Stimulated activated naive CD8-positive, alpha-beta T cell treated with anti-CD3 and anti-CD28 coated beads, Interleukin-15, Interleukin-2, amounts not matched to agents 100 U/mL and 50 U/mL, for 24 hours (primary cell): ENCODE data around the gene CDKL5.
"Not testable (repeated sequence)": the region's sequence is repeated elsewhere in the genome, so short reads cannot be mapped to it uniquely, and the experiment has no call there.

Experiments used
- ATAC-seq: fragments of 150-1000 bp; cut with Tn5 transposase; one replicate; pipeline ENCODE4 v1.10.0; 2021
- DNase-seq: peaks from one replicate; pipeline ENCODE4 v3.0.0; 2021

Gene CDKL5

DNA sequence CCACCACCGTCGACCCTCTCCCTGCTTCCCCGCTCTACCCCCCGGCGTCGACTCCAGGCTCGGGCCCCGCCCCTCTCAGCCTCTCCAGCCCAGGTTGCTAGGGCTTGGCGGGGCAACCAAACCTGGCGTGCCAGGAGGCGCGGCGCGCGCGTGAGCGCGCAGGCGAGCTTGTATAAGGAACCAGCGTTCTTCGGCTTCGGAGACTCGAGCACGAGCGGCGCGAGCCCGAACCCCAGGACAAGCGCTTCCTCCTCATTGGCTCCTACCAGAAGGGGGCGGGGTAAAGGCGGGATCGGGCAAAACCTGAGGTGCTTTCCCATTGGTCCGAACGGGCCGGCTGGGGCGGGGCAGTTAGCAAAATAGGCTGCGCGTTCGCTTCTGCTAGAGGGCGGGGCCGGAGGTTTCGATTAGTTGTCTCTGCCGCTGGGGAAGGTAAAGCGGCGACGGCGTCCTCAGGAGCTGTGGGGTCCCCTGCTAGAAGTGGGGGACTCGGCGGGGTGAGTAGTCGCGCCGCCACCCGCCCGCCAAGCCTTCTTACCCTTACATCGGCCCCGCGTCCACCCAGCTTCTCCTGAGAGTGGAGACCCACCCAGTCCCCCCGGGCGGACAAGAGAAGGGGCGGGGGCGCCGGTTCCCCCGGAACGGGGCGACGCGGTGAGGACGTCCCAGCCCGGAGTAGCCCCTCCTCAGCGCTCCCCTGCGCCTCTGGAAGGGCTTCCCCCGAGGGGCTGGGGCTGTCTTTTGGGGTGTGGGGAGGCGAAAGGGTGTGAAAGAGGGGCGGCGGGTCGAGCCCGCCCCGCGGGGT is at the start of gene CDKL5:
Gene CDKL5, plus strand, starts transcription at position 410 of the 805 bp plus-strand sequence. CDS start 81,489 bp downstream, outside the sequence.
- DNase-seq (peak; percentile 92), ATAC-seq (peak; percentile 95)

DNA sequence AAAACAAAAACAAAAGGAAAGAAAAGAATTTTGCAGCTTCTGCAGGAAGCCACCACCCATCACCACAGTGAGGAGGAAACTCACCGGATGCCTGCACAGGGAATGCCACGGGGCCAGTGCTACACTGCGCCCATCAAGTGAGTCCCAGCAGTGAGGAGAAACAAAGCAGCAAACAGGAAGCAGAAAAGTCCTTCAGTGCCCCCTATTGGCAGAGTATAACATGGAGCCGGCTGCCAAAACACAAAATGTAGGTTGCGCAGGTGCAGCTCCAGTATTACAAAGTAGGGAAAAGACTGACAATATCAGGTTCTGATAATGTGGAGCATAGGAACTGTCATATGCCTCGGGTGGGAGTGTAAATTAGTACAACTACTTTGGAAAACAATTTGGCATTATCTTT is 47.6 kb upstream of the CDKL5 start:
- peak; percentile 12 for DNase-seq

DNA sequence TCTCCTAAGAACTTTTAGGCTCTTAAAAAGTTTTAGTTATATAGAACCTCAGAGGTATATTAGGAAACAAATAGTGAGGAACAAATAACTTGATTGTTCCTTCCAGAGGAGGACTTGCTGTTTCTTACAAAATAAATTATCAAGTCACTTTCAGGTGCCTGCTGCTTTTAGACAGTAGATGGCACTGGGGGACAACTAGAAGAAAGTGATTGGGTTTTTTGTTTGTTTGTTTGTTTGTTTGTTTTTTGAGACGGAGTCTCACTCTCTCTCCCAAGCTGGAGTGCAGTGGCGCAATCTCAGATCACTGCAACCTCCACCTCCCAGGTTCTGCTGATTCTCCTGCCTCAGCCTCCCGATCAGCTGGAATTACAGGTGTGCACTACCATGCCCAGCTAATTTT is 35.4 kb upstream of the CDKL5 start:
- ATAC-seq (no peak), DNase-seq (no peak)

More for the DNA sequence above, 47.6 kb upstream of the CDKL5 start:
- ATAC-seq = peak; percentile 55

DNA sequence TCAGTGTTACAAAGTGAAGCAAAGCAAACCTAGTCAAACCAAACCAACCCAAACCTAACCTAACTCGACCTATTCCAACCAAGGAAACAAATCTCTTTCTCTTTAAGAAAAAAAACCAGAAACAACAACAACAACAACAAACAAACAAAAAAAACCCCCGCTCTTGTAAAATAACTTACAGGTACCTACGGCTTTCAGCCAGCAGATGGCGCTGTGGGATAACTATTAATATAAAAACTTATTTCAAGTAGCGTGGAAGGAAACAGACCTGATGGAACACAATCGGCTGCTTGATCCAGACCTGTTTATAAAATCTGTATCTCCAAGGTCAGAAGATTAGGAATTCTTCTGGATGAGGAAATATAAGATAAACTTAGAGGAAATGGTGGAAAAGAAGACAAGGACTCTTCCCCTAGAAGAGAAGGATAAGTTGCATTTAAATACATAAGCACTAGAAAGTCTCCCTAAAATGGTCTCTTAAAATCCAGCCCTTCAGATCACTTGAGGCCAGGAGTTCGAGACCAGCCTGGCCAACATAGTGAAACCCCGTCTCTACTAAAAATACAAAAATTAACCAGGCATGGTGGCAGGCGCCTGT is 34.4 kb upstream of the CDKL5 start:
- ATAC-seq = no peak
- DNase-seq = peak; percentile 41

DNA sequence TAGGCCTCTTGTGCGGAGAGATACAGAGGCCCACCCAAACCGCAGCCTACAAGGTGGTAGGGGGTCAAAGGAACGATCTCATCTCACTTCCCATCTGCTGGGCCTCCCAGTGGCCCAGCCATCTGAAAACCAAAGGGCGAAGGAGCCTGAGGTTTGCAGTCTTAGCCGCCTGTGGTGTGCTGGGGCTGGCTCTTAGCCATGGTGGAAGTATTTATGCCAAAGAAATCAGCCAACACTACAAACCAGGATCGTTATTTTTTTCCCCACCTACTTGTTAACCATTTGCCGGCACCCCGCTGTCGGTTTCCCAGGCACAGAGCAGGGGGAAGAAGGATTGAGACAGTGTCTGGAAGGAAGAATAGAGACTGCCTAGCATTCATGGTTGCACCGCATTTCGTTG is 30.9 kb upstream of the CDKL5 start:
- DNase-seq = no peak
- no peak for ATAC-seq

DNA sequence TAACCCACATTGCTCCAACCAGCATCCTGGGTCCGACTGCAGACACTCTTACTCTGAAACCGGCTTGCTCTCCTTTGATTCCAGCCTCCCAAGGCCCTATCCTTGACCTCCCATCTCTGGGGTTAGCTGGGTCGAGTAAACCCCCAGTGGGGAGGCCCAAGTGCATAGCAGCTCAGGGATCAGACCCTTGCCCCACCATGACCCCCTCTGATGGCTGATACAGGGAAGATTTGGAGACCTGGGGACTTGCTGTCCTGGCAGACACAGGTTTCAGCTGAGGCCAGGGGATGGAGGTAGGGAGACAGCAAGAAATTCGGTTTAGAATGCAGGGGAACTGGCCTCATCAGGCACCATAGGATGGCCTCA is 23.6 kb upstream of the CDKL5 start:
- DNase-seq (no peak), ATAC-seq (no peak)

DNA sequence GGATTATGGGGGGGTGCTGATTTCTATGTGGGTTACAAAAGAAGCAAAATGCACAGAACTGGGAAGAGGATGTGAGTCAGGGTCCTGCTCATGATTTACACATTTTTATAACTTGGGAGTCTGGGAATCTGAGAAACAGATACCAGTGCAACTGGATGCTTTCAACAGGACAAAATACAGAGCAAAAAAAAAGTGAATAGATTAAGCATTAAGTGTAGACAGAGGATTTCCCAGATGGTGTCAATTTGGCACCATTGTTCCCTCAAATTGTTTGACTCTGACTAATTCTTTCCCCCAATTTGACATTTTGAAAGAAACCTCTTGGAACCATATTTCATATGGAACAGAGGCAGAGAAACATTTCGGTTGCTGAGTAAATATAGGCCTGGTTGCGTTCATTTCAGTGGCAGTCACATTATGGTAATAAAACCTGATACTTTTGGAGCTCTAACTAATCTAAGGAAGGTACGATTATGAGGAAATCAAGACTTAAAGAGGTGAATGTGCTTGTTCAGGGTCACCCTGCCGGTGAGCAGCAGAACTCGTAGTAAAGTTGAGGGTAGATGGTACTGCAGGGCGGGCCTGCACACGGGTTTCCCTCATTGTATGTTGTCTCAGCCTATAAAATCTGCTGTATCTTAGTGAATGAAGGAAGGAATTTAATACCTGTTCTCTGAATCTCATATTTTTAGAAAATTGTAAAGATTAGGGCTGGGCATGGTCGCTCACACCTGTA is 18.7 kb upstream of the CDKL5 start:
- ATAC-seq (no peak), DNase-seq (no peak)

DNA sequence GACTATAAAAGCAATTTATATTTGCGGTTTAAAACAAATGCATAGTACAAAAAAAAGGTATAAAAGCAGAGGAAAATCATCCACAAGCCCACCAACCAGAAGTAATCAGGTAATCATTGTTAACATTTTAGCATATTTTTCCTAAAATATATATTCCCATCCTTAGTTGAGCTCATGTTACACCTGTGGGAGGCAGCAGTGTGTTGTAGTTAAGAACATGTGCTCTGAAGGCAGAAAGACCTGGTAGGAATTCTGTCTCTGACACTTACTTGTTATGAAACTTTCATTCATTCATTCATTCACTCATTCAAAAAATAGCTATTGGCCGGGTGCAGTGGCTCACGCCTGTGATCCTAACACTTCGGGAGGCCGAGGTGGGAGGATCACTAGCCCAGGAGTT is 15.4 kb upstream of the CDKL5 start:
- DNase-seq = no peak
- no peak for ATAC-seq

DNA sequence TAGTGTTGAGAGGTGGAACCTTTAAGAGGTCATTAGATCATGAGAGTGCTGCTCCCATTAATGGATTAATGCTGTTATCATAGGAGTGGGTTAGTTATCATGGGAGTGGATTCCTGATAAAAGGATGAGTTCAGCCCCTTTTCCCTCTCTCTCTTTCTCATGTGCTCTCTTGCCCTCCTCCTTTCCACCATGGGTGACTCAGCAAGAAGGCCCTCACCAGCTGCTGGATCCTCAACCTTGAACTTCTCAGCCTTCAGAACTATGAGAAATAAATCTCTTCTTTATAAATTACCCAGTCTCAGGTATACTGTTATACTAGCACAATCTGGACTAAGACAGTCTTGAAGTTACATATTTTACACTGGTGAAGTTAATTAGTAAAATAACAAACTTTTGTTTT is 10.0 kb upstream of the CDKL5 start:
- ATAC-seq (no peak), DNase-seq (no peak)

DNA sequence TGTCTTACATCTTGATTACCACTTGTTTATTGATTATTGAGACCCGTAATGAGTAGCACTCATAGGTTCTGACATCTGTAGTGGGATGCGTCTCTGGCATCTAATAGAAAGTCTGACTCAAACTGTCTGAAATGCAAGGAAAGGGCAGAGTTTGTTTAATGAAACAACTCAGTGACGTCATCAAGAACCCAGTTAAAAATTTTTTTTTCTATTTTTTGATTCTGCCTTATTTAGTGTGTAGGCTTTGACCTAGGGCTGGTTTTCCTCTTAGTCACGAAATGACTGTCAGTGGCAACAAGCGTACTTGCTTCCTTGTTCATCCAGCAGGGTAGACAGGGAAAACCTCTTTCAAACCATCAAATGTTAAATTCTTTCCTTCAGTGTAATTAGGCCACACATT is 3.1 kb upstream of the CDKL5 start:
- no peak for DNase-seq

DNA sequence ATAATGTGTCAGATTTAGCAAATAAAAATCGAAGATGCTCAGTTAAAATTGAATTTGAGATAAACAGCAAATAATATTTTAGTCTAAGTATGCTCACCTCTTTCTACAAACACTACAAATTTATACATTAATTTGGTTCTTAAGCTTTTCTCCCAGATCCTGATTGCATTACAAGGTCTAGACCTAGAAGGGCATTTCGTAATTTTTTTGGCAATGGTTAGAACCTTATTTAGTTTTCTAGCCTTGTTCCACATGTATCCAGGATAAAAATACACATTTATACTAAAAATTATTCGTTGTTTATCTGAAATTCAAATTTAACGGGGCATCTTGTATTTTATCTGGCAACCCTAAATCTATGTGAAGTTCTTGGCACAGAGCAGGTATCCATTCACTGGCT is 2.5 kb upstream of the CDKL5 start:
- ATAC-seq (no peak), DNase-seq (no peak)

More for the DNA sequence above, 3.1 kb upstream of the CDKL5 start:
- no peak for ATAC-seq

DNA sequence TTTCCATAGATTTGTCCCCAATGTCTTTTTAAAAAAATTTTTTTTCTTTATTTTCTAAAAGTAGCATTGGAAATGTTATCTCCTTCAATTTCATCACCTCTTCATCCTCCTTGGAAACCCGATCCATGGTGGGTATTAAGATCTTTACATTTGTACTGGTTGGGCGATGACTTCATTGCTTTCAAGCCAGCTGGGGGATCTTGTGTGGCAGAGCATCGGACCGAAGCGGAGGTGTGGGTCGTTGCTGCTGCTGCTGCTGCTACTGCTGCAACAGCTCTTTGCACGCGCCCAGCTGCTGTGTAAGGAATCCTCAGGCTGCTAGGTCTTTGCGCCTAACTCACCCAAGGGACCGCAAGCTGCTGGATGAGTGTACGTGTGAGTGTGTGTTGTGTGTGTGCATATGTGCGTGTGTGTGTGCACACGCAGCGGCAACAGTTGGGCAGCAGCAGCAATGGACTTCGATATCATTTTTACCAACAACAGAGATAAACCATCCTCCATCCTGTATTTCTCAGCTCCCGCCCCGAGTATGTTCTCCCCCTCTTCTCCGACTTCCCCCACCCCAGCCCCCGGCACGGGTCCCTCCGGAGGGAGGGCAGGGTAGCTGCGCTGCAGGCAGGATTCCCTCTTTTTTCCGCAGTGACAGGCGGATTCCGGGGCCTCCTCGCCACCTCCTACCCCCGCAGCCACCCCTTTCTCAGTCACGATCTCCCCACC is 768 bp upstream of the CDKL5 start:
- DNase-seq (peak; percentile 19), ATAC-seq (no peak)

DNA sequence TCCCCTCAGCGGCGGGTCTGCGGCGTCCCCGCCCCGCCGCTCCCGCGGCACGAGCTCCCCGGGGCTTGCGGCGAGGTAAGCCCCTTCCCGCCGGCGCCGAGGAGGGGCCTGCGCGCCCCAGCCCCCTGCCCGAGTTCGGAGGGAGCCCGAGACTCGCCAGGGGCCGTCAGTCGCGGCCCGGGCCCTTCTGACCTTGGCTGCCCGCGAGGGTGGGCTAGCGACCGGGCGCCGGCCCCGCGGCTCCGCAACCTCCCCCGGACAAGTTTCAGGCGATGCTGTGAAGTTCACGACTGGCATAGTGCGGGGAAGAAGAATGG is 554 bp downstream of the CDKL5 start:
- DNase-seq (peak; percentile 3), ATAC-seq (no peak)

DNA sequence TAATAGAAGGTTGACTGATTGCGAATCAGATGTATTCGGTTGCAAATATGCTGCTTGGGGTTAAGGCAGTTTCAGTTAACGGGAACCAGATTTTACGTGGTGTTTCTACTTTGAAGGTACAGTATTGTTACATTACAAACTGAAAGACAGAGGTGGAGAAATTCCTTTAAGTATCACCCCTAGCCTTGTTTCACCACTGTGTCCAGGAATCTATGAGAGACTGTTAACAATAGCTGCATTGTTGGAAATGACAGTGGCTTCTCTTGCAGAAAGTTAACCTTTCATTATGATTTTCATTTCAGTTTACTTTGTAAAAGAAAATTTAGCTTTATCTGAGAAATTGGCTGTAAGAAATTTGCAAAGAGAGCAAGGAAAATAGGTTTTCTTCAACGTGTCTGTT is 2.6 kb downstream of the CDKL5 start:
- no peak for DNase-seq
- ATAC-seq = no peak

DNA sequence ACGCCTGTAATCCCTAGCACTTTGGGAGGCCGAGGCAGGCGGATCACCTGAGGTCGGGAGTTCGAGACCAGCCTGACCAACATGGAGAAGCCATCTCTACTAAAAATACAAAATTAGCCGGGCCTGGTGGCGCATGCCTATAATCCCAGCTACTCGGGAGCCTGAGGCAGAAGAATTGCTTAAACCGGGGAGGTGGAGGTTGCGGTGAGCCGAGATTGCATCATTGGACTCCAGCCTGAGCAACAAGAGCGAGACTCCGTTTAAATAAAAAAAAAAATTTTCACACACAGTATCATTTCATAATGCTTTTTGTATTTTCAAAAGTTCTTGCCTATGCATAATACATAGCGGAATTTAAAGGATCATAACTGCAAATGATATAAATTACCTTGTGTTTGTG is 7.9 kb downstream of the CDKL5 start:
- ATAC-seq, DNase-seq: not testable (repeated sequence)

DNA sequence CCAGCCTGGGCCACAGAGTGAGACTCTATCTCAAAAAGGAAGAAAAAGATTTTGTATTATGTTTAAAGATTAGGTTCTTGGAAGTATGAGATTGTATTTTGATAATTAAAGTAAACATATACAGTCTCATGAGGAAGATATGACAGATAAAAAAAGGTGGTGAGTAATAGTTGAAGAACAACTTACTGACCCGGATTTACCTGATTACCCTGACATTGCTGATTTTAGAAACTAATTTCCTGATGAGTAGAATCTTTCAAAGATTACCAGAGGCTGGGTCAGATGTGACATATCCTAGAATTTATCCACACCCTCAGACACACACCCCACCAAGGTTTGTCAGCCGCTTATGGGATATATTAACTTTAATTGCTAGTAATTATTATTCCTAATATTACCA is 9.5 kb downstream of the CDKL5 start:
- DNase-seq (no peak), ATAC-seq (no peak)

DNA sequence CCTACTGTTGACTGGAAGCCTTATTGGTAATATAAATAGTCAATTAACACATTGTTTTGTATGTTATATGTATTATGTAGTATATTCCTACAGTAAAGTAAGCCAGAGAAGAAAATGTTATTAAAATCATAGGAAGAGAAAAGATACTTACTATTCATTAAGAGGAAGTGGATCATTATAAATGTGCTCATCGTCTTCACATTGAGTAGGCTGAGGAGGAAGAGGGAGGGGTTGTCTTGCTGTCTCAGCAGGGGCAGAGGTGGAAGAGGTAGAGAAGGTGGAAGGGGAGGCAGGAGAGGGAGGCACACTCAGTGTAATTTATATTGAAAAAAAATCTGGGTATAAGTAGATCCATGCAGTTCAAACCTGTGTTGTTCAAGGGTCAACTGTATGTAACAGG is 10.6 kb downstream of the CDKL5 start:
- ATAC-seq = no peak
- no peak for DNase-seq

DNA sequence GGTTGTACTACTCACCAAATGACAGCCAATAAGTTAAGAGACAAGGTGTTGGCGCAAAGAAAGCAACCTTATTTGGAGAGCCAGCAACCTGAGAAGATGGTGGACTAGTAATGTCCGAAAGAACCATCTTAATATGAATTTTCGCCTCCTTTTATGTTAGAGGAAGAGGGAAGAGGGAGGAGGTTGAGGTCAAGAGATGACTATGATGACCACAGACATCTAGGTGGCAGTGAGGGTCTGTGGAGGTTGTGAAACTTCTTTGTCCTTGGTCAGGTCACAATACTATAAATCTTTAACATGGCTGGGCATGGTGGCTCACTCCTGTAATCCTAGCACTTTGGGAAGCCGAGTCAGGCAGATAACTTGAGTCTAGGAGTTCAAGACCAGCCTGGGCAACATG is 15.4 kb downstream of the CDKL5 start:
- no peak for DNase-seq
- ATAC-seq = no peak

DNA sequence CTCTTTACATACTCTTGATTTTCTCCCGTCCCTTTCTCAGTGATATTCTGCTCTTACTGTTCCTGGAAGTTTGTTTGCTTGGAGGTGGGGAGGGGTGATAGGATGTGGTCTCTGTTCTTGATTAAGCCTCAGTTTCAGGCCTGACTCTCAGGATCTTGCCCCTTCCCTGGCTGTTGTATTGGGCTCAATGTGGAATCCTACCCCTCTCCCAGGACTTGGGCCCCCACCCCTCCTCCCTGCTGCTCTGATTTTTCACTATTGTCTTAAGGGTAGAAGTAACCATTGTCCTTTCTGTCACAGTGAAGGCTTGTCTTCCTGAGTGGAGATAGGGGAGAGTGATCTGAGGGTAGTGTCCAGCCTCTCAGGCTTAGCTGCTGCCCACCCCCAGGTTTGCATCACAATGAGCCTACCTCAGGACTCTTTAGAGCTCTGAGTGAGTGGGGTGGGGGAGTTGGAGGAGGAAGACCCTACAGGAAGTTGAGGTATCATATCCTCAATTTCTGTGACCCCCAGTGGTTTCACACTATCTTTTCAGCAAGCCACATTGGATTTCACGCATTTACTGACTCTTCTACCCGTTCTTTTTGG is 16.5 kb downstream of the CDKL5 start:
- ATAC-seq = no peak
- no peak for DNase-seq

DNA sequence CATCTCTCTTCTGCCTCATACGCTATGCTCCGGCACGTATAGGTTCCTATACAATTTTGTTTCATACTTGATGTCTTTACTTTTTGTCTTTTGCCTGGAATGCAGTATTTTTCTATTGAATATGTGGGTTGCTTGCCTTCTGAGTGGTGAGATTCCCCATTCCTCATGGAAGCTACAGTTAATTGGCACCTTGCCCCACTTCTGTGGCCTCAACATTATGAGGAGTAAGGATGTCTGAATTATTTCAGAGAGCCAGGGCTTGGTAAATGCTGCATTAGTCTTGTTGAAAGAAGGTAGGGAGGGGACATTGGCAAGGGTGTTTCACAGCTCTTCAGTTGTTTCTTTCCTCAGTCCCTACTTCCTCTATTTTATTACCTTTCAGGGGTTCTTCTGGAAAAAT is 23.0 kb downstream of the CDKL5 start:
- DNase-seq (no peak), ATAC-seq (no peak)

DNA sequence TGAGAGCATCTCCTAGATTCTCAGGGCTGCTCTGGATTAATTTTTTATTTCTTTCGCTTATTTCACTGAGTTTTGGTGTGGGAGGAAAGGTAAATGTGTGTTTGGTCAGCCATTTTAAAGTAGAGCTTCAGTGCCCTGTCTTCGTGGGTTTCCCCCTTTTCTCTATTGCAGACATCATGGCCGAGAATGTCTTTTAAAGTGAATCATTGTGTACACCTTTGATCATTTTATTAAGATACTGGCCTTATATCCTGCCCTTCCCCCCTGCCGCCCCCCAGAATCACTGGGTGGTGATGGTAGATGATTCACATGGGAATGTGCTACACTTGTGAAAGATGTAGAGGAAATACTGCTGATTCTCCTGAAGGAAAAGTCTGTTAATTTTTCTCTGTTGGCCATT is 23.8 kb downstream of the CDKL5 start:
- DNase-seq (no peak), ATAC-seq (no peak)

DNA sequence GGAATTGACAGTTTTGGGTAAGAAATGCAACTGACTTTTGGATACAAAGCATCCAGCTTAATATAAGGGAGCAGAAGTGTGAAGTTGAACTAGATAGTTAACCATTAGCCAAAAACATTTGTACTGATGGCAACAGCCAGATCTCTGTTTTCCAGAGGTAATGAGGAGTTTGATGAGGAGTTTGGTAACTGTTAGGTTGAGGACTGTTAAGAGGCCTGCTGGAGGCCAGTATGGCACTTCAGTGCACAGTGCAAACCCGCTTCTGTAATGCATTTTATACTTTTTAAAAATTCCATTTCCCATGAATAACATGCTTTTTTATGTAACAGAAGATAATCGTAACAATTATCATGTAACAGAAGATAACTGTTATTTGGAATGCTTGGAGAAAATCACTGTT is 30.0 kb downstream of the CDKL5 start:
- ATAC-seq (no peak), DNase-seq (no peak)

DNA sequence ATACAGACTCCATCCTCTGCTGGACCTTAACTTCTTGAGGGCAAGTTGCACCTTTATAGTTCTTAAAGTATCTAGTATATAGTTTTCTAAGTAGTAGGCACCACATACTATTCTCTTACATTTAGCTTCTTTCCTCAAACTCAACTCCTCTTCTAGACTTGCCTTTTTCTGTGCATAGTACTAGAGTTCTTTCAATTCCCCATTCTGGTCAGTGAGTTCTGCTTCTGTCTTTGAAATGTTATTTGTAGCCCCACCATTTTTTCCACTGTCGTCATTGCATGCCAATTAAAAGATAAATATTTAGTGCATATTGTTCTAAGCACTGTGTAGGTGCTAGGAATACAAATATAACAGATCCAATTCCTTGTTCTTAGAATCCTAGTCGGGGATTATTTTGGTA is 31.6 kb downstream of the CDKL5 start:
- ATAC-seq = no peak
- DNase-seq = no peak
